GM19240 (cell line): ENCODE data around the gene GRM7.

Experiments
- DNase-seq: peaks from one replicate; pipeline ENCODE4 v3.0.0; 2011; ENCODE audit warnings: low spot score; ENCODE audit not compliant: insufficient read length

The GRM7 gene

GRCh38 chr3:7779331-7779730 lies 918.4 kb downstream of the GRM7 start:
- DNase-seq: no peak

DNA sequence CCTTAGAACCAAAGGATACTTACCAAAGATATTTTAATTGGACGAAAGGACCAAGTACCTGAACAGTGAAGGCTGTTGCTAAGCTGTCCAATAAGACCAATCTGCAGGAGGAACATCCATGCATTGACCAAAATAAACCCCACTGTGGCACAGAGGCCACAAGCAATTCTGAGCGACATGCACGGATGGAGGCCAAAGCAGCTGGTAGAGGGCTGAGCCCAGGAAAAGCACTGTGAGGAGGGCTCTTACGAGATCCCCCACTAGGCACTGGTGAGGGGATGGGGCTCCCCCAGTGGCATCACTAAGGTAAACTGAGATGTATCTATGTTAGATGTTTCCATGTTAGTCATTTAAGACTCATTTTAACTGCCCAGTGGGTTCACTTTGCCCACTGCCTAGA lies 920.5 kb downstream of the GRM7 start:
- DNase-seq: no peak

DNA sequence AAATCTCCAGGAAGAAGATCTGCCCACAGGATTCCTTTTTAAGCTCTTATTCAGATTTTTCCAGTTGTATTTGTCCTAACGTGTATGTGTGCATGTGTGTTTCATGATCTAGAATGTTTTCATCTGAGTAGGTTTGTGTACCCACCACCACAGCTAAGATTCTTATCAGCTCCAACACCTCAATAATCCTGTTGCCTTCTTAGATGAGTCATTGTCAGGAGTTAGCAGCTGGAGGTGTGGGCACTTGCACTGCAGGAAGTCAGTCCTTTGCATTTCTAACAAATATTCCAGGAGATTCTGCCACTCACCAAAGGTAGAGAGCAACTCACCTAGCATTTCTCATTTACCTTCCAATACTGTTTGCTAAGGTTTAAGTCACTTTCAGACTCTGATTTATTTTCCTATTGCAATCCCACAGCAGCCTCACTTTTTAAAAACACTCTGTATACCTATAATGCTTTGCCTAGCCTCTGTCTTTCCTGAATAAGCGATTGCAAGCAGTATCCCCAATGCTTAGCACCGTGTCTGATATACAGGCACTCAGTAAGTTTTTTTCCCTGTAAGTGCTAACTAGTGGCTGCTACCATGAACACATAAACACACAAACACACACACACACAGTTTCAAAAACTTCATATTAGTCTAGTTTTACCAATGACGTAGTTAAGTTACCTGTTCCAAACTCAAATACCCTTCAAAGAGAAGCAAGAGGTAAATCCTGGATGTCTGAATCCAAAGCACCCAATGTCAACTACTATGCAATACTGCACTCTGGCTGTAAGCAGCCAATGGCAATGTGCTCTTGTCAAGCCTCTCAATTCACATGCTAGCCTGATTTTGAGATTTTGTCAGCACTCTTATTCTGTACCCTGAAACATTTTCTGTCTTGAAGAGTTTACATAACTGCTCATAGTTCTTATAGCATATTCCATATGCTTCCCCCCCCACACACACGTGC lies 927.2 kb downstream of the GRM7 start:
- no peak for DNase-seq

DNA sequence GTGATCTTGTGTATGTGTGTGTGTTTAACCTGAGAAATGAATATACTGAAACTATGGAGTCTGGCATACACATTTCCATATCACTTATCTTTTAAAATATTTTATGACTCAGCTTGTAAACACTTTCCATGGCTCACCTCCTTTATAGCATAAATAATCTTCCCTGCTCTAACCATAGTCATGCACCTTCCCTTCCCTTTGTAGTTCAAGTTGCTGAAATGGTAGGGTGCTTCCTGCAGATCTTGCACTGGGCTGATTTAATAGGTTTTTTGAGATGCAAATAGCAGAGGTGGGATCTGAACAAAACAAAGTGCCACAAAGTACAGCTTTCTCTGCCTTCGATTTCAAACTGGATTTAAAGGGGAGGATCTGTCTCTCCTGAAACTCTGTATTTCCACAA lies 928.0 kb downstream of the GRM7 start:
- DNase-seq: no peak

- DNase-seq: no peak
Observed at GRCh38 chr3:7789324-7789723, 928.4 kb downstream of the GRM7 start.

- DNase-seq: no peak
Observed at GRCh38 chr3:7790141-7790540, 929.2 kb downstream of the GRM7 start.
